ENCODE data around the gene DUSP2. TPM values are rescaled to one million over a fixed set of nuclear protein-coding genes. Genes with fewer than 3 reads are reported as not detected.
"Not testable (repeated sequence)": the region's sequence is repeated elsewhere in the genome, so short reads cannot be mapped to it uniquely, and the experiment has no call there.

The DUSP2 gene
- total RNA-seq, 6 experiments from 2014 or later, result 10.1 to 17.9 (median 11.5) TPM

- no peak overlapping the region for H3K4me3 Mint-ChIP-seq
- no peak overlapping the region for H3K27ac Mint-ChIP-seq
- DNase-seq, result no peak
- peaks cover 5% of the 10 kb centered on the region; the same call in 1 of the 2 replicates for H3K36me3 Mint-ChIP-seq (ENCODE audit: low read depth)
- no peaks in the 10 kb centered on the region for H3K9me3 Mint-ChIP-seq
- no peak for TF ChIP-seq CTCF (IDR thresholded peaks at IDR 0.05)
- peaks cover 2% of the 10 kb centered on the region; the same call in 1 of the 2 replicates for H3K27me3 Mint-ChIP-seq (ENCODE audit: insufficient read depth)
- H3K4me1 Mint-ChIP-seq (ENCODE audit: low read depth), result peaks cover 34% of the 10 kb centered on the region
Measured at GRCh38 chr2:96167407-96168013, 22.3 kb upstream of the DUSP2 start.

- no peaks in the 10 kb centered on the region for H3K9me3 Mint-ChIP-seq
- no peak for DNase-seq
- H3K27ac Mint-ChIP-seq, result no peak overlapping the region
- no peaks in the 10 kb centered on the region for H3K36me3 Mint-ChIP-seq (ENCODE audit: low read depth)
- peaks cover 4% of the 10 kb centered on the region for H3K27me3 Mint-ChIP-seq (ENCODE audit: insufficient read depth)
- no peak overlapping the region for H3K4me3 Mint-ChIP-seq
- peaks cover 34% of the 10 kb centered on the region for H3K4me1 Mint-ChIP-seq (ENCODE audit: low read depth)
- TF ChIP-seq CTCF (IDR thresholded peaks at IDR 0.05), result no peak
Measured at GRCh38 chr2:96164459-96165184, 19.4 kb upstream of the DUSP2 start.

- no peaks in the 10 kb centered on the region for H3K9me3 Mint-ChIP-seq
- H3K4me3 Mint-ChIP-seq, result no peak overlapping the region
- H3K27me3 Mint-ChIP-seq (ENCODE audit: insufficient read depth), result peaks cover 10% of the 10 kb centered on the region
- no peak for DNase-seq
- no peak for TF ChIP-seq CTCF (IDR thresholded peaks at IDR 0.05)
- no peaks in the 10 kb centered on the region for H3K36me3 Mint-ChIP-seq (ENCODE audit: low read depth)
- peaks cover 27% of the 10 kb centered on the region for H3K4me1 Mint-ChIP-seq (ENCODE audit: low read depth)
- no peak overlapping the region for H3K27ac Mint-ChIP-seq
Measured at GRCh38 chr2:96163768-96164429, 18.7 kb upstream of the DUSP2 start.

GRCh38 chr2:96163415-96163767 is 18.2 kb upstream of the DUSP2 start:
- Mint-ChIP-seq H3K4me1 (ENCODE audit: low read depth) (peaks cover 22% of the 10 kb centered on the region), H3K4me3 (no peak overlapping the region), H3K36me3 (ENCODE audit: low read depth) (no peaks in the 10 kb centered on the region), H3K27me3 (ENCODE audit: insufficient read depth) (peaks cover 11% of the 10 kb centered on the region), H3K9me3 (no peaks in the 10 kb centered on the region), H3K27ac (no peak overlapping the region)
- DNase-seq, result no peak
- no peak for TF ChIP-seq CTCF (IDR thresholded peaks at IDR 0.05)

GRCh38 chr2:96161898-96162297 is 16.7 kb upstream of the DUSP2 start:
- no peak for TF ChIP-seq CTCF (IDR thresholded peaks at IDR 0.05)
- Mint-ChIP-seq H3K27me3 (ENCODE audit: insufficient read depth) (peaks cover 15% of the 10 kb centered on the region), H3K4me3 (no peak overlapping the region), H3K9me3 (no peaks in the 10 kb centered on the region), H3K4me1 (ENCODE audit: low read depth) (peaks cover 7% of the 10 kb centered on the region), H3K27ac (no peak overlapping the region), H3K36me3 (ENCODE audit: low read depth) (no peaks in the 10 kb centered on the region)
- DNase-seq, result no peak

- H3K9me3 Mint-ChIP-seq; H3K27ac Mint-ChIP-seq; H3K4me1 Mint-ChIP-seq (ENCODE audit: low read depth); H3K4me3 Mint-ChIP-seq; DNase-seq; H3K36me3 Mint-ChIP-seq (ENCODE audit: low read depth): not testable (repeated sequence)
- peaks cover 17% of the 10 kb centered on the region for H3K27me3 Mint-ChIP-seq (ENCODE audit: insufficient read depth)
Measured at GRCh38 chr2:96160366-96160765, 15.1 kb upstream of the DUSP2 start.
